ENCODE data around the gene FHL3.
"Not testable (repeated sequence)": the region's sequence is repeated elsewhere in the genome, so short reads cannot be mapped to it uniquely, and the experiment has no call there.

FHL3 gene

DNA sequence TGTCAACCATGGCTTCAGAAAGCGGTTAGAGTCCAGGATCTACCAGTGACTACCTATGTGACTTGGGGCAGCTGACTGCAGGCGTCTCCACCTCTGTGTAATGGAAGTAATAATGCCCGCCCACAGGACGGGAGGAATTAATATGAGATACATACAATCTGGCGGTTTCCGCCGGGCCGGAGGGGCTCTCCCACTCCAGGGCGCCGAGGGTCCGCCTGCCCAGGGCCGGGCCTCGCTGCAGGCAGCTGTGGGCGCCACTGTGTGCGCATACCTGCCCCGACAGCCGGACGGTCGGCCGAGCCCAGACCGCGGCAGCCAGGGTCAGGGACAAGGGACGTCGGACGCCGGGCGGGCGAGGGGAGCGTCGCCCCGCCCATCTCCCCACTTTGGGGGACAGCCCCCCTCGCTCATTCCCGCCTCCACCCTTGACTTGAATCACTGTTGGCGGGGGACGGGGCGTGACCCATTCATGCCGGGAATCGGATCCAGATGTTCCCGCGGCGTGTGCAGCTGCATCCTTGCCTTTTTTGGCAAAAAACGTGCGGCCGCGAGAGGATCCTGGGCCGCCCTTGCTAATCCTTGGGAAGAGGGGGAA is 9.5 kb downstream of the FHL3 start:
- FAIRE-seq (no peak), DNase-seq (ENCODE audit: insufficient read length, low spot score) (no peak)

DNA sequence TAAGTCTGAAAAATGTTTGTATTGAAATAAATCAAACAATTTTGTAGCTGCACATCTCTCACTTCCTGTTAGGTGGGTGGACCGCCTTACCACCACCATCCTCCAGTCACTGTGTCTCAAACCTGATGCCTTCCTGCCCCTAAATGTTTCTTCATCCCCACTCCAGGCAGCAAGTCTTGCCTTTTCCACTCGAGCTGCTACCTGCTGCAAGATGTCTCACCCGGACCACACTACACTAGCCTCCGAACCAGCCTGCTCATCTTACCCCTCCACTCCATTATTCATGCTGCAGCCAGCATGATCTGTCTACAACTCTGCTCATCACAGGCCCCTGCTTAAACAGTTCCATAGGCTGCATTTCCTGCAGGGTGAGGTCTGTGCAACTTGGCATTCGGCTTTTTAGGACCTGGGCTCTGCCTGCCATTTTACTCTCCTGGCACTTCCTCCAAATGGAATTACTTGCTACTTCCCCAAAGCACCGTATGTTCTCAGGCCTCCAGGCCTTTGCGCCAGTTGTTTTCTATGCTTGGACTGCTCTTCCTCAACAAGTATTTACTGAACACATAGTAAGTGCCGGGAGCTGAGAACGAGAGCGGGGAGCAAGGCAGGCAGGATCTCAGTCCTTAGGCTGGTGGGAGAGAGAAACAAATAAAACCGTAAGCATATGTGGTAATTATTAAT is 10.3 kb downstream of the FHL3 start:
- FAIRE-seq (no peak), DNase-seq (ENCODE audit: insufficient read length, low spot score) (no peak)

DNA sequence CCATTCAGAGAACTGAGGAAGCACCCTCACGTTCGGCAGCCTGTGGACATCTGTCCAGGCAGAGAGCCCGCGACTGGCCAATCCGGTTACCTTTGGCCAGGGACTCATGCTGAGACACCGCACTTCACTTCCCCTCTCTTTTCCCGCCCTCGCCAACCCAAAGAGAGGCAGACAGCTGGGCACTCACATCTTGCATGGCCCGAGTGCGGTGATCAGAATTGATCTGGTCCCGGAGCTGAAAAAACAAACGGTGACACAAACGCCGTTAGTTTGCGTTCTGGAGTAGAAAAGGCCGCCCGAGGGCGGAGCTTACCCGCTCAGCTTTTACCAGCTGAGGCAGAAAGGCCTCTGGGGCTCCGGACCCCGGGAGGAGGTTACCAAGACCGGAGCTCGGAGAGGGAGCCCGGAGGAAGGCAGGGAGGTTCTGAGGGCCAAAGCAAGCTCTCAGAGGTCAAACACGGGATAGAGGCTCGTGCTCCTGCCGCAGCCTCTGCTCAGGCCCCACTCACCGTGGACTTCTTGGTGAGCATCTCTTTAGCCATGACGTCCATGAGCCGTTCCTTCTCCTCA is 15.9 kb downstream of the FHL3 start:
- FAIRE-seq (no peak), DNase-seq (ENCODE audit: insufficient read length, low spot score) (no peak)

DNA sequence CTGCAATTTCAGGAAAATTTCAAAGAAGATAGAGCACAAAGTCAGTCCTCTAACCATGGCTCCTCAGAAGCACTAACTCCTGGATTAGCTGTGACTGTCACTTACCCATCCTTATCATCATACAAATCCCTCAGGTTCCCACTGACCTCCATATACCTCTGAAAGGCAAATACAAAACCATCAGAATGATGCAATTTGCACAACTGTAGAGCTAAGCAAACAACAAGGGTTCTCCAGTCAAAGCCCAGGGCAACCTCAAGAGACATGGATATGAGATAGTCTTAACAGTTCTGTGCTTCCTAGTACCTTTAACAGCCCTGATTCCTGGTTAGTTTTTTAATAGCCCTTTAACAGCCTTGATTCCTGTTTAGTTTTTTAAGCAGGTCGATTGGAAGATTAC is 17.6 kb downstream of the FHL3 start:
- DNase-seq (ENCODE audit: insufficient read length, low spot score) (no peak), FAIRE-seq (no peak)

DNA sequence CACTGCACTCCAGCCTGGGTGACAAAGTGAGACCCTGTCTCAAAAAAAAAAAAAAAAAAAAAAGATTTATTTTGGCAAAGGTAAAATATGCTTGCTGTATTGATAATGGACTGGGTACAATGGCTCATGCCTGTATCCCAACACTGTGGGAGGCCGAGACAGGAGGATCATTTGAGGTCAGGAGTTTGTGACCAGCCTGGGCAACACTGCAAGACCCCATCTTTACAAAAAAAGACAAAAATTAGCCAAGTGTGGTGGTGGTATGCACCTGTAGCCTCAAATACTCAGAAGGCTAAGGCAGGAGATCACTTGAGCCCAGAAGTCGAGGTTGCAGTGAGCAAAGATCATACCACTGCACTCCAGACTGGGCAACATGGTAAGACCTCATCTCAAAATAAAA is 21.8 kb downstream of the FHL3 start:
- DNase-seq (ENCODE audit: insufficient read length, low spot score) (no peak), FAIRE-seq (no peak)

DNA sequence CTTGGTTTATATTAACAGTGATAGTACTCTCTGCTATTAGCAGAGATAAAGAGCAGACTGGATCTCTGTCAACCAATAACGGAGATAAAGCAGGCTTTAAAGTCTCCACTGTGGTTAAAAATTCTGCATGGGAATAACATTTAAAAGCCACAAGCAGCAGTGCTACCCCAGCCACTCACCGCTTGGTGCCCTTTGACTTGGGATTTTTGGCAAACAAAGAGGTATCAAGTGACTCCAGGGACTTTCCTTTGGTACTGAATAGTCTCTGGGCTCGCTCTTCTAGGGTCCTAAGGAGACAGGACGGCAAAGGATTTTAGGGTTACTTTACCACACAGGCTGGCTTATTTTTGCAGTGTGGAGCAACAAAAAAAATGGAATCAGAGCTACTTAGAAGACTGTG is 26.8 kb downstream of the FHL3 start:
- DNase-seq (ENCODE audit: insufficient read length, low spot score), result no peak
- FAIRE-seq, result no peak

DNA sequence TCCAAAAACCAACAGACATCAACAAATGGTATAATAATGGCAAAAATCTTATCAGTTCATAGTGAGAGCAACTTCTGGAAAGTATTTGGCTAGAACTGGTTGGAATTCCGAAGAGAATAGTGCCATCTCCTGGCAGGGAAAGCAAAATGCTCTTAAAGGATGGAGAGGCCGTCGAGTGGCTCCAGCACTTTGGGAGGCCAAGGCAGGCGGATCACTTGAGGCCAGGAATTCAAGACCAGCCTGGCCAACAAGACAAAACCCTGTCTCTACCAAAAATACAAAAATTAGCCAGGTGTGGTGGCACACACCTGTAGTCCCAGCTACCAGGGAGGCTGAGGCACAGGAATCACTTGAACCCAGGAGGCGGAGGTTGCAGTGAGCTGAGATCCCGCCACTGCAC is 30.2 kb downstream of the FHL3 start:
- not testable (repeated sequence) for FAIRE-seq

DNA sequence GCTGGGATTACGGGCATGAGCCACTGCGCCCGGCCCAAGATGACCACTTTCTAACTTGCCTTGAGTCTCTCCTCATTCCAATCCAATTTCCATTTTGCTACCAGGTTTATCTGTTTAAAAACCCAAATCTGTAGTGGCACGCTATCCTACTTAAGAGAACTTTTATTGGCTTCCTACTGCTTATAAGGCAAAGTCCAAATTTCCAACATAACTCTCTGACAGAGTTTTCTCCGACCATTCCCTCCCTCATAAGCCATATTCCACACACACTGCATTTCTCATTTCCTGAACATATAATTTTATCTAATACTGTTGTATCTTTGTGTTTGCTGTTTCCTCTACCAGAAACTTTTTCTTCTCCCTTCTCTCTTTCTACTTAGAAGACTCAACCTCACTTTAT is 30.7 kb downstream of the FHL3 start:
- FAIRE-seq (no peak), DNase-seq (ENCODE audit: insufficient read length, low spot score) (no peak)

More for the DNA sequence above, 30.2 kb downstream of the FHL3 start:
- not testable (repeated sequence) for DNase-seq (ENCODE audit: insufficient read length, low spot score)

DNA sequence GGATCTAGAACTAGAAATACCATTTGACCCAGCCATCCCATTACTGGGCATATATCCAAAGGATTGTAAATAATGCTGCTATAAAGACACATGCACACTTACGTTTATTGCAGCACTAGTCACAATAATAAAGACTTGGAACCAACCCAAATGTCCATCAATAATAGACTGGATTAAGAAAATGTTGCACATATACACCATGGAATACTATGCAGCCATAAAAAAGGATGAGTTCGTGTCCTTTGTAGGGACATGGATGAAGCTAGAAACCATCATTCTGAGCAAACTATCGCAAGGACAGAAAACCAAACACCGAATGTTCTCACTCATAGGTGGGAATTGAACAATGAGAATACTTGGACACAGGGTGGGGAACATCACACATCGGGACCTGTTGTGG is 31.6 kb downstream of the FHL3 start:
- DNase-seq (ENCODE audit: insufficient read length, low spot score); FAIRE-seq: not testable (repeated sequence)

DNA sequence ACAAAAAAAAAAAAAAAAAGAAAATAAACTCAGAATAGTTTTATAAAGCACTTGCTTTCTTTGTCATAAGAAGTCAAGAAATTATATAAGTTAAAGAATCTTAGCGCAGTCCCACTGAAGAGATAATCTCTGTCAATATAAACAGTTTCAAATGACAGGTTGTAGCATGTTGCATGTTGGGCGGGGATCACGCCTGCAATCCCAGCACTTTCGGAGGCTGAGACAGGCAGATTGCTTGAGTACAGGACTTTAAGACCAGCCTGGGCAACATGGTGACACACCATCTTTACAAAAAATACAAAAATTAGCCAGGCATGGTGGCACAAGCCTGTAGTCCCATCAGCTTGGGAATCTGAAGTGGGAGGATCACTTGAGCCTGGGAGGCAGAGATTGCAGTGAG is 40.0 kb downstream of the FHL3 start:
- DNase-seq (ENCODE audit: insufficient read length, low spot score), result no peak
- FAIRE-seq, result no peak

DNA sequence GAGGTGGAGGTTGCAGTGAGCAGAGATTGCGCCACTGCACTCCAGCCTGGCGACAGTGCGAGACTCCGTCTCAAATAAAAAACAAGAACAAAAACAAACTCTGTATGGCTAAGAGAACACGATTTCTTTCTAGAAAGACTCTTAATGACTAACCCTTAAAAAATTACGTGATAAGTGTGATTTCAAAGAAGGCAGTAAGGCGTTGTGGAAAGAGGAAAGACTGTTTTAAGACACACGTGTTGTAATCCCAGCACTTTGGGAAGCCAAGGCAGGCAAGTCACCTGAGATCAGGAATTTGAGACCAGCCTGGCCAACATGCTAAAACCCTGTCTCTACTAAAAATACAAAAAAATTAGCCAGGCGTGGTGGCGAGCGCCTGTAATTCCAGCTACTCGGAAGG is 41.2 kb downstream of the FHL3 start:
- FAIRE-seq; DNase-seq (ENCODE audit: insufficient read length, low spot score): not testable (repeated sequence)

DNA sequence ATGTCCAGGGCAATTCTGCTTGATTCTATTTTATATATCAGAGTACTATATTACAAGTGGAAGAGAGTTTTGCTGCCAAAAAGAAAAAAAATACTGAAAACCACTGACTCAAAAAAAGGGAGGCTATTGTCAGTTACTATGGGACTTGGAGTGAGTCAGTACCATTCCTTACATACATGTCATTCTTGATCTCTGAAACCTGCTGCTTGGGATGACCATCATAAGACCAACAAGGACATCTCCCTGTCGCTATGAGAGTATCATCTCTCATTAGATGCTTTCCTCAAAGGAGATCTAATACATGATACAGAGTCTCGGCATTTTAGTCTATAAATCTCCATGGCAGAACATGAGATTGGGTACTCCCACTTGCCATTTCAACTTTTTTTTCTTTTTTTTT is 46.6 kb downstream of the FHL3 start:
- no peak for DNase-seq (ENCODE audit: insufficient read length, low spot score)

DNA sequence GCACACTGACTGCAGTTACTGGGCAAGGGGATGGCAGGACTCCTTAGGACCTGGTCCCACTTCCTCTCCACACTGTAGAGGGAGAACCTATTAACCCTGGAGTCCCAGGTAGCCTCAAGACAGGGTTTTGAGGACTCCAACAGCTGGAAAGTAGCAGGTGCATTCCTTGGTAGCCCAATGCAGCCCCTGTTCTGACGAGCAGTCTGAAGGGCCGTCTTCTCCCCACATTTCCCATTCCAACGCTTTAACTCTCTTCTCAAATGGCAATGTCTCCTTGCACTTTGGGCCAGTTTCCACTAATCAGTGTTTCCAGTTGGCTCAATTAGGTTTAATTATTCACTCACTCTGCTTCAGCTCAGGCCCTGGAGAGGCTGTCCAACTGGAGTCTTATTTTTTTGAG is 49.6 kb downstream of the FHL3 start:
- DNase-seq (ENCODE audit: insufficient read length, low spot score), result no peak
- no peak for FAIRE-seq

More for the DNA sequence above, 46.6 kb downstream of the FHL3 start:
- no peak for FAIRE-seq

DNA sequence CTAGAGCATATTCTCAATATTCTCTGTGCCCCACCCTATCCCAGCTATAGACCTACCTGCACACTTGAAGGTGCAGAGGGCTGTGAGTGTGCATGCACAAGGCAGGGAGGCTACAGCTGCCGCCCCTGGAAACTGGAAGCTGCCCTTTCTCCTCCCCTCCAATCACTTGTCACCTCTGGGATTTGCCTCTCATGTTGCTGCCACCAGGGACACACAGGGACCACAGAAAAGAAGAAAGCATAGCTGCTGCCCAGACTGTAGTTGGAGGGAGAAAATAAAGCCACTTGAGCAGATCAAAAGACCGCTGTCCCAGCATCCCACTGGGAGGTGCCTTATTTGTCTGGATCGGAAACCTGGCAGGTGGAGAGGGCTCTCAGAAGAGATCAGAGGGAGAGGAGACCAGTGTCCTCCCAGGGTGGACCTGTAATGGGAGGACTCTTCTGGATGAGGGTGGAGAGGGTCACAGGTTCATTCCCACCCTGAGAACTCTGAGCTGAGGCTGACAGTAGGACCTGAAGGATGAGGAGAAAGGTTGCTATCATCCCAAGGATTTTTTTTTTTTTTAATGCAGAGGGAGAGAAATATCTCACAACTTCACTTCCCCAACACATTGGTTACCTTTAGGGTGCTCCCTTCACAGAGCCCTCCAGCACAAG is 50.9 kb downstream of the FHL3 start:
- FAIRE-seq, result no peak
- no peak for DNase-seq (ENCODE audit: insufficient read length, low spot score)

DNA sequence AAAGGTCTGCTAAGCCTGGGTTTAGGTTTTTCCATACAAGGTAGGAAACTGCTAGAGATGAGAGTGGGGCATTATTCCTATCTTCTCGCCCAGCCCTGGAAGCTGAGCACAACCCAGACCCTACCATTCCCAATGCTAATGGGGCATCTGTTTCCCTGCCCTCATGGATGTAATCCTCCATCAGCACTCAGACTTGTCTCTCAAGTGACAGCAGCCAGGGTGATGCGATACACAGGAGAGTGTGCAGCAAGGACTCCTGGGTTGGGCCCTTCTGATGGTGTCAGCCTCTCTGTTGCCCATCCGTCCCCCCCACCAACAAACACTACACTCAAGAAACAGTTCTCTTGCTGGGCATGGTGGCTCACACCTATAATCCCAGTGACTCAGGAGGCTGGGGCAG is 52.6 kb downstream of the FHL3 start:
- DNase-seq (ENCODE audit: insufficient read length, low spot score) (no peak), FAIRE-seq (no peak)

DNA sequence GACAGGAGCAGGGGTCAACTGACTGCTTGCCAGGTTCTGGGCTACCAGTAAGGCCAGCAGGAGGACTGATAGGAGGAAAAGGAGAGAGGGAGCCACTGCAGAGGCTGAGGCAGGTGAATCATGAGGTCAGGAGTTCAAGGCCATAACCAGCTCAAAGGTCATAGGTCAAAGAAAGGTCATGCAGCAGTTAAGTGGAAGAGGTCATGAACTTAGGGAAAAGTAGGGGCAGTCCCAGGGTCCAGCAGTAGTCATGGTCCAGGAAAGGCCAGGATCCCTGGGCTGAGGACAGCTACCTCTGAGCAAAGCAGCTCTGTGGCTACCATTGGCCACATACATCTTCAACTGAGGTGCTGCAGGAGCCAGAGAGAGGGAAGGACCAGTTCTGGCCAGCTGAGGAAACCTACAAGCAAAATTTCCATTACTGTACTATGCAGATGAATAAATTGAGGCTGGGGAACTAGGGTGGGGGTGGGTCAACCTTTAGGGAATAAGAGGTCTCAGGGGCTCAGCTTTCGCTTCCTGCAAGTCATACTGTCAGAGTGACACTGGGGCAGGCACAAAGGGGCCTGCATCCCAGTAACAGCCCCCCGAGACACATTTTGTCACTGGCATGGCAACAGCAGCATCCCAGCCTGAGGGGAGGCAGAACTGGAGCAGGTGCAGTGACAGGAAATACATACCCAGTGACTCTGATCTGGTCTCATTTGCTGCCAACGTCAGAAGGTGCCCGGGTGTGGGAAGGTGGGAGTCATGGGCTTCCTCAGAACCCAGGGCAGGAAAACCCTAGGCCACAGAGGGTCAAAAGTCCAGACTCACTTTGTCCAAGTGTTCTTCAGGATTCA is 53.3 kb downstream of the FHL3 start:
- no peak for FAIRE-seq
- no peak for DNase-seq (ENCODE audit: insufficient read length, low spot score)

DNA sequence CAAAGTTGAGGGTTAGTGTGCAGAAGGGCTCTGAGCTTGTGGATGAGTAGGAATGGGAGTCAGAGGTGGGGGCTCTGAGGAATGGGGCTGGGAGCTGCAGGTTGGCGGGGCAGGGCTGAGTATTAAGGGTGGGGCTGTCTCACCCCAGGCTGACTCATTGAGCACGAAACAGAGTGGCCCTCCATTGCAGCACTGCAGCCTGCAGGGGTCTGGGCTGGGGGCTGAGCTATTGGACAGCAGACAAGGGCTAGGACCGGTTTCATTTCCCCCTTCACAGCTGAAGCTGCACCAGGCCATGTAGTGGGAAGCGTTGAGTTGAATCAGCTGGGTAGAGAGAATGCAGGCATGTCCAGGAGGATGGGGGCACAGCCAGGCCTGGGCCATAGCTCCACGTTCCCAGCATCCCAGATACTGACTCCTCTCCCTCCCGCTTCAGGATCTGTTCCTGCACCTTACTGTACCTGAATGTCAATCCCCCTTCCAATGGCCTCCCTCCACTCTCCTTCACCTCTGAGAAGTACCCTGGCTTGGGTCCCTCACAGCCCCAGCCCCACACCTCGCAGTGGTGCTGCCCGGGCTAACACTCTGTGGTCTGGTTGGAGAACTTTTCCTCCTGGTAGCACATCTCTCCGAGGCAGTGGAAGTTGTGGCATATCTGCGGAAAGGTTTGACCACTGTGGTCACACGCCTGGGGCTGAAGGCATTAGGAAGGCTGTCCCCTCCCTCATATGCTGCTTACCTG is 54.1 kb downstream of the FHL3 start:
- no peak for FAIRE-seq
- no peak for DNase-seq (ENCODE audit: insufficient read length, low spot score)

DNA sequence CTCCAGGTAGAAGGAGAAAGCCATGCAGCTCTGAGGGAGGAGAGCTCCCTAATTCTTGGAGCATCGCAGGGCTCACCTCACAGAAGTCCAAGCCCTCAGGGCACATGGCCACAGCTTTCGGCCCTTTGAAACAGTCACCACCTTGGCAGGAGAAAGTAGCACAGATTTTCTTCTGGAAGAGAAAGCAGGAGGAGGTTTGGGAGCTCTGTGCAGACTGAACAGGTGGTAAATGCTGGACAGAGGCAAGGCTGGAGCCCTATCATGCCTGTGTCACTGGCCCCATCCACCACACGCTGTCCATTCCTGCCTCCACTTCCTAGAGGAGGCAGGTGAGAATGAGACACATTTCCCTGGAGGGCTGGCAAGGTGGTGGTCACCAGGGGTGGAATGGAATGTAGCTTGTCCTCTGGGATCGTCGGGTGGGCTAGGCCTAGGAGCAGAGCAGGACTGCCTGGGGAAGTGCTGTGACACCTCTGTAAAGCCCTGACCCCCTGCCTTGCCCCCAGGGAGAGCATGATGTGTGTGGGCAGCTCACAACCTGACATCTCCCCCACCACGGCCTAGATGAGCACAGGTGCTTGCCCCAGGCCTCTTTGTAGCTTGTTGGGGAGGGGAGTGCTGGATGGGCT is 55.7 kb downstream of the FHL3 start:
- FAIRE-seq, result no peak
- no peak for DNase-seq (ENCODE audit: insufficient read length, low spot score)

DNA sequence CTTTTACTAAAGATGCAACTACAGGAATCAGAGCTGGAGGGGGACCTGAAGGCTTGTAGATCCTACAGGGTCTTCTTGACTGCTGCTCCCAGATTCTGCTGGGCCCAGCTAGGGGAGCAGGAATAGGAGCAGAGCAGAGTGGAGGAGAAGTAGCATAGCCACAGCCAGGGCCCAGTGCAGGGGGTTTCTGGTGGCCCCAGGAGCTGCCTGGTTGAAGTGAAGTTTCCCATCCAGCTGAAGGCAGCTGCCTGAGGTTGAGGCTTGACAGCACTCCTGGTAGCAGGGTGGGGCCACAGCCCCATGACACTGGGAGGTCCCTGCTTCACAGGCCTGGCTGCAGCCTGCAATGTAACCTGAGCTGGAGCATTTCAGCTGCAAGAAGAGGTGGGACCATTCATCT is 56.5 kb downstream of the FHL3 start:
- DNase-seq (ENCODE audit: insufficient read length, low spot score) (no peak), FAIRE-seq (no peak)

DNA sequence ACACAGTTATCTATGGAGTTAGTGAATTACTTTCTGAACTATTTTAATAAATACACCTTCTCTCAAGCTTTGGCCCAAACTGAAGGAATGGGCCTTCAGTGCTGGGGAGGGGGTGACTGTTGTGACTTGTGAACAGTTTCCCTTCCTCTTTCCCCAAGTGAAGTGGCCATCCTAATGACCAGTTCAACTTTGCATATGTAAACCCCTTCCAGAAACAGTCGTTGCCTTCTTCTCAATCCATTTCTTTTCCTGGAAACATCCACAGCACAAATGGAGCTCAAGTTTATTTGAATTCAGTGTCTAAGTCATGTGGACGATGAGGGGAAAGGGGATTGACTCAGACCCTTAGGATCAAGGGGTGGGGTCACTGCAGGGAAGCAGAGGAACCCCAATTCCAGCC is 57.1 kb downstream of the FHL3 start:
- no peak for DNase-seq (ENCODE audit: insufficient read length, low spot score)
- peak; percentile 48 for FAIRE-seq
